ENCODE results near the gene ADAMTS13.
A peak's percentile ranks its signal among the peaks of the same experiment; 100 is the strongest.
"Not testable (repeated sequence)": the region's sequence is repeated elsewhere in the genome, so short reads cannot be mapped to it uniquely, and the experiment has no call there.

The ADAMTS13 gene

GRCh38 chr9:133386338-133386737, 35.8 kb upstream of the ADAMTS13 start:
- Mint-ChIP-seq H3K27ac (no peak overlapping the region), H3K4me3 (no peak overlapping the region), H3K4me1 (no peaks in the 10 kb centered on the region), H3K9me3 (no peaks in the 10 kb centered on the region), H3K36me3 (no peaks in the 10 kb centered on the region)
- DNase-seq (ENCODE audit: low spot score in 2 of 2) = no peak
- ATAC-seq = no peak

- H3K4me3 Mint-ChIP-seq = no peak overlapping the region
- H3K9me3 Mint-ChIP-seq = no peaks in the 10 kb centered on the region
- H3K4me1 Mint-ChIP-seq = no peaks in the 10 kb centered on the region
- no peaks in the 10 kb centered on the region for H3K36me3 Mint-ChIP-seq
- no peak for DNase-seq (ENCODE audit: low spot score in 2 of 2)
- H3K27ac Mint-ChIP-seq = no peak overlapping the region
- ATAC-seq = no peak
Observed at GRCh38 chr9:133387680-133388079, 34.5 kb upstream of the ADAMTS13 start.

GRCh38 chr9:133389025-133389557, 33.1 kb upstream of the ADAMTS13 start:
- ATAC-seq (no peak), DNase-seq (ENCODE audit: low spot score in 2 of 2) (no peak)
- Mint-ChIP-seq H3K36me3 (no peaks in the 10 kb centered on the region), H3K4me3 (no peak overlapping the region), H3K4me1 (no peaks in the 10 kb centered on the region), H3K9me3 (no peaks in the 10 kb centered on the region), H3K27ac (no peak overlapping the region)

GRCh38 chr9:133389562-133389961, 32.6 kb upstream of the ADAMTS13 start:
- H3K4me1 Mint-ChIP-seq = peaks cover 2% of the 10 kb centered on the region
- no peaks in the 10 kb centered on the region for H3K9me3 Mint-ChIP-seq
- H3K36me3 Mint-ChIP-seq = no peaks in the 10 kb centered on the region
- no peak overlapping the region for H3K4me3 Mint-ChIP-seq
- no peak for ATAC-seq
- H3K27ac Mint-ChIP-seq = no peak overlapping the region
- no peak for DNase-seq (ENCODE audit: low spot score in 2 of 2)

- H3K4me1 Mint-ChIP-seq = peaks cover 5% of the 10 kb centered on the region
- H3K4me3 Mint-ChIP-seq = no peak overlapping the region
- H3K36me3 Mint-ChIP-seq = no peaks in the 10 kb centered on the region
- no peak for DNase-seq (ENCODE audit: low spot score in 2 of 2)
- no peaks in the 10 kb centered on the region for H3K9me3 Mint-ChIP-seq
- no peak overlapping the region for H3K27ac Mint-ChIP-seq
- no peak for ATAC-seq
Observed at GRCh38 chr9:133390713-133391112, 31.5 kb upstream of the ADAMTS13 start.

GRCh38 chr9:133391449-133391848, 30.7 kb upstream of the ADAMTS13 start:
- not testable (repeated sequence) for H3K9me3 Mint-ChIP-seq; H3K36me3 Mint-ChIP-seq; H3K4me1 Mint-ChIP-seq; DNase-seq (ENCODE audit: low spot score in 2 of 2); ATAC-seq; H3K4me3 Mint-ChIP-seq; H3K27ac Mint-ChIP-seq

GRCh38 chr9:133392308-133392707, 29.9 kb upstream of the ADAMTS13 start:
- not testable (repeated sequence) for H3K36me3 Mint-ChIP-seq; DNase-seq (ENCODE audit: low spot score in 2 of 2); H3K4me3 Mint-ChIP-seq; H3K27ac Mint-ChIP-seq; H3K4me1 Mint-ChIP-seq; H3K9me3 Mint-ChIP-seq; ATAC-seq

GRCh38 chr9:133393399-133393798, 28.8 kb upstream of the ADAMTS13 start:
- H3K4me1 Mint-ChIP-seq = peaks cover 5% of the 10 kb centered on the region
- H3K27ac Mint-ChIP-seq = no peak overlapping the region
- H3K36me3 Mint-ChIP-seq = no peaks in the 10 kb centered on the region
- no peak overlapping the region for H3K4me3 Mint-ChIP-seq
- DNase-seq (ENCODE audit: low spot score in 2 of 2) = no peak
- H3K9me3 Mint-ChIP-seq = no peaks in the 10 kb centered on the region
- no peak for ATAC-seq

- H3K27ac Mint-ChIP-seq = no peak overlapping the region
- ATAC-seq = no peak
- no peaks in the 10 kb centered on the region for H3K36me3 Mint-ChIP-seq
- H3K4me3 Mint-ChIP-seq = no peak overlapping the region
- H3K4me1 Mint-ChIP-seq = peaks cover 5% of the 10 kb centered on the region
- no peaks in the 10 kb centered on the region for H3K9me3 Mint-ChIP-seq
- no peak for DNase-seq (ENCODE audit: low spot score in 2 of 2)
Observed at GRCh38 chr9:133394687-133395271, 27.4 kb upstream of the ADAMTS13 start.

GRCh38 chr9:133396952-133397351, 25.2 kb upstream of the ADAMTS13 start:
- H3K4me3 Mint-ChIP-seq = no peak overlapping the region
- ATAC-seq = peak; percentile 46

GRCh38 chr9:133397370-133397769, 24.8 kb upstream of the ADAMTS13 start:
- H3K4me1 Mint-ChIP-seq = peaks cover 5% of the 10 kb centered on the region
- H3K36me3 Mint-ChIP-seq = no peaks in the 10 kb centered on the region
- DNase-seq (ENCODE audit: low spot score in 2 of 2) = no peak
- peak overlapping the region; percentile 22 for H3K27ac Mint-ChIP-seq
- H3K4me3 Mint-ChIP-seq = no peak overlapping the region
- ATAC-seq = no peak
- no peaks in the 10 kb centered on the region for H3K9me3 Mint-ChIP-seq

More at GRCh38 chr9:133396952-133397351, 25.2 kb upstream of the ADAMTS13 start:
- peaks cover 5% of the 10 kb centered on the region for H3K4me1 Mint-ChIP-seq
- H3K9me3 Mint-ChIP-seq = no peaks in the 10 kb centered on the region
- no peak for DNase-seq (ENCODE audit: low spot score in 2 of 2)
- H3K27ac Mint-ChIP-seq = peak overlapping the region; percentile 22
- no peaks in the 10 kb centered on the region for H3K36me3 Mint-ChIP-seq

- Mint-ChIP-seq H3K4me1 (peaks cover 5% of the 10 kb centered on the region), H3K36me3 (no peaks in the 10 kb centered on the region), H3K4me3 (no peak overlapping the region), H3K9me3 (no peaks in the 10 kb centered on the region), H3K27ac (peak overlapping the region; percentile 22)
- no peak for ATAC-seq
- no peak for DNase-seq (ENCODE audit: low spot score in 2 of 2)
Observed at GRCh38 chr9:133397895-133398294, 24.3 kb upstream of the ADAMTS13 start.

- Mint-ChIP-seq H3K27ac (no peak overlapping the region), H3K36me3 (peaks cover 22% of the 10 kb centered on the region), H3K4me1 (no peaks in the 10 kb centered on the region), H3K9me3 (no peaks in the 10 kb centered on the region), H3K4me3 (no peak overlapping the region)
- ATAC-seq = no peak
- no peak for DNase-seq (ENCODE audit: low spot score in 2 of 2)
Observed at GRCh38 chr9:133400292-133400691, 21.9 kb upstream of the ADAMTS13 start.

GRCh38 chr9:133401588-133401987, 20.6 kb upstream of the ADAMTS13 start:
- H3K4me3 Mint-ChIP-seq = no peak overlapping the region
- ATAC-seq = no peak
- H3K9me3 Mint-ChIP-seq = no peaks in the 10 kb centered on the region
- peaks cover 2% of the 10 kb centered on the region for H3K4me1 Mint-ChIP-seq
- no peak for DNase-seq (ENCODE audit: low spot score in 2 of 2)
- H3K36me3 Mint-ChIP-seq = peaks cover 35% of the 10 kb centered on the region
- peak overlapping the region; percentile 20 for H3K27ac Mint-ChIP-seq

GRCh38 chr9:133402689-133403088, 19.5 kb upstream of the ADAMTS13 start:
- Mint-ChIP-seq H3K4me1 (peaks cover 13% of the 10 kb centered on the region), H3K4me3 (no peak overlapping the region)
- no peak for DNase-seq (ENCODE audit: low spot score in 2 of 2)

GRCh38 chr9:133403766-133404453, 18.3 kb upstream of the ADAMTS13 start:
- H3K9me3 Mint-ChIP-seq = no peaks in the 10 kb centered on the region
- DNase-seq (ENCODE audit: low spot score in 2 of 2) (peak in 1 of 2 donors; percentile 67), ATAC-seq (no peak)
- H3K27ac Mint-ChIP-seq = peak overlapping the region; percentile 45
- H3K36me3 Mint-ChIP-seq = peaks cover 58% of the 10 kb centered on the region
- no peak overlapping the region for H3K4me3 Mint-ChIP-seq
- peaks cover 16% of the 10 kb centered on the region for H3K4me1 Mint-ChIP-seq

More at GRCh38 chr9:133402689-133403088, 19.5 kb upstream of the ADAMTS13 start:
- no peak for ATAC-seq
- peaks cover 46% of the 10 kb centered on the region for H3K36me3 Mint-ChIP-seq
- H3K27ac Mint-ChIP-seq = no peak overlapping the region
- no peaks in the 10 kb centered on the region for H3K9me3 Mint-ChIP-seq
